NOMO-1 treated with DMSO at 0.1 percent for 48 hours (cell line): ENCODE measurements around the gene ZNF850.
"Not testable (repeated sequence)": the region's sequence is repeated elsewhere in the genome, so short reads cannot be mapped to it uniquely, and the experiment has no call there.

Experiments used
- DNase-seq: peaks from one replicate; lab custom pipeline; 2025; ENCODE audit not compliant: unreplicated experiment; lab: John Stamatoyannopoulos, UW

ZNF850 gene

GRCh38 chr19:36772311-36773222 lies at the start of gene ZNF850:
ZNF850 (minus strand) TSS chr19:36772807; CDS start chr19:36762606, 10,201 bp downstream.
- DNase-seq, result peak; percentile 85

GRCh38 chr19:36821758-36822157 lies 49.2 kb upstream of the ZNF850 start:
- DNase-seq, result no peak

GRCh38 chr19:36819130-36819630 lies 46.6 kb upstream of the ZNF850 start:
- no peak for DNase-seq

- no peak for DNase-seq
These were observed 34.4 kb upstream of the ZNF850 start for GRCh38 chr19:36807029-36807428.

- no peak for DNase-seq
These were observed 32.8 kb upstream of the ZNF850 start for GRCh38 chr19:36805364-36805763.

GRCh38 chr19:36797786-36798108 lies 25.1 kb upstream of the ZNF850 start:
- DNase-seq, result no peak

- no peak for DNase-seq
These were observed 24.0 kb upstream of the ZNF850 start for GRCh38 chr19:36796714-36796992.

GRCh38 chr19:36791420-36792141 lies 19.0 kb upstream of the ZNF850 start:
- not testable (repeated sequence) for DNase-seq

- DNase-seq, result no peak
These were observed 3.2 kb upstream of the ZNF850 start for GRCh38 chr19:36775768-36776167.

GRCh38 chr19:36773223-36773579 lies 594 bp upstream of the ZNF850 start:
- DNase-seq, result no peak

GRCh38 chr19:36771261-36772231 lies 1.1 kb downstream of the ZNF850 start:
- peak; percentile 66 for DNase-seq

- no peak for DNase-seq
These were observed 22.4 kb downstream of the ZNF850 start for GRCh38 chr19:36750066-36750691.

GRCh38 chr19:36749613-36750012 lies 23.0 kb downstream of the ZNF850 start:
- not testable (repeated sequence) for DNase-seq

- no peak for DNase-seq
These were observed 24.0 kb downstream of the ZNF850 start for GRCh38 chr19:36748431-36749275.

GRCh38 chr19:36747750-36748149 lies 24.9 kb downstream of the ZNF850 start:
- no peak for DNase-seq

GRCh38 chr19:36745870-36746269 lies 26.7 kb downstream of the ZNF850 start:
- no peak for DNase-seq

- not testable (repeated sequence) for DNase-seq
These were observed 36.4 kb downstream of the ZNF850 start for GRCh38 chr19:36736166-36736565.

- DNase-seq, result no peak
These were observed 52.7 kb downstream of the ZNF850 start for GRCh38 chr19:36719687-36720556.

GRCh38 chr19:36709423-36709822 lies 63.2 kb downstream of the ZNF850 start:
- no peak for DNase-seq
